NCI-H69 (cell line): ENCODE measurements around the gene IZUMO1R.

ENCODE experiments used
- DNase-seq: peaks from one replicate; lab custom pipeline; 2025; lab: John Stamatoyannopoulos, UW

The IZUMO1R gene

DNA sequence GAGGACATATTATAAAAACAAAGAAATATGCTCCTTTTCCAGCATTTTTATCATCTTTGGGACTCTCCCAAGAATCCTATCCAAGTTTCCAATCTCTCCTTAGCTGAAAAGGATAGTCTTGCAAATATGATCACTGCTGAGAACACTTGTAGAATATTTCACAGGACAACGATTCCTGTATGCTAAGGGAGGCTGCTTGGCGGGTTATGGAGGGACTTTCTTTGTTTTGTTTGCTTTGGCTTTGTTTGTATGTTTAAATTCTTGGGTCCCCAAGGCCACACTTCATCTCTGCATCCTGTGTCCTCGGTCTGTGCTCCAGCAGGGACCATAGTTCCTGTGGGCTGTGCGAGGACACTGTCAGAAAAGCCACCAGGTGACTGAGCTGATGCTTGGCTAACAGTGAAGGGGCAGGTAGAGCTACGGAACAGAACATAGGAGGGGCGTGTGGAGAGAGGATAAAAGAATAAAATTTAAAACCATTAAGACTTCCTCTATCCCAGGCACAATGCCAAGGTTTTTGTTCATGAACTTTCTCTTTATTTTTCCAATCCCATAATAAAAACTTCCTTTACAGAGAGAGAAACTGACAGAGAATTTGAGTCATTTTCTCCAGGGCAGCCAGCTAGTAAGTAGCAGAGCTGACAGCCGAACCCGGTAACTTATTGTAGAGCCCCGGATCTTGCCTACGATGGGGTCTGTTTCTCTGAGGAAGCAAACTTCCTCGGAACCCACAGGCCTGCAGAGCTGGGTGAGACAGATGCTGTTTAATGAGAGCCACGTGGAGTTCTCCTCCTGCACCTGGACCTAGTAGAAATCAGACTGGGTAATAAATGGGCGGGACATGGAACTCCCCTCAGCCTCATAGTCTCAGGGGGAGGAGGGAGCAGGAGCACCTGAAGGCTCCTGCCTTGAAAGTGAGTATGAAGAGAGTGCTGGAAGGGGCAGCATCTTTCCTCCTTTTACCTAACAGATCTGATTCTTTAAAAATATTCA lies at the start of gene IZUMO1R:
Gene IZUMO1R, plus strand, starts transcription at position 615 of the 993 bp plus-strand sequence. CDS start 1,057 bp downstream, outside the sequence.
- DNase-seq, result peak; percentile 12

DNA sequence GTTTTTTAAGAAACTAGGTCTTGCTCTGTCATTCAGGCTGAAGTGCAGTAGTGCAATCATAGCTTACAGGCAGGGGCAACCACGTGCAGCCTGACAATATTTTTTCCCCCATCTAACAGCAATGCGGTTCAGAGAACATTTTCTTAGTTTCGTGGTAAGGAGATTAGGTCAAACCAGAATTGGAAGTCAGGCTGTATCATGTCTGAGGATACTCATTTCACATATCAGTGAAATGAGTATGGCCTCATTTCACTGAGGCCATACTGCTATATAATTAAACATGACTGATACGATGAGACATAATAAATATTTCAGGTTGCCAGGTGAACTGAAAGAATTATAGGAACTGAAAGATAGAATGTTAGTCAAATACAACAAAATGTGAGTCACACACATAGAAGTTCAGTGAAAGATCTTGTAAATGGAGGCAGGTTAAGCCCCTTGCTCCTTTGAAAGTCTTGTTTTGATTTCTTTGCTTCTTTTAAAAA lies 32.5 kb upstream of the IZUMO1R start:
- no peak for DNase-seq

DNA sequence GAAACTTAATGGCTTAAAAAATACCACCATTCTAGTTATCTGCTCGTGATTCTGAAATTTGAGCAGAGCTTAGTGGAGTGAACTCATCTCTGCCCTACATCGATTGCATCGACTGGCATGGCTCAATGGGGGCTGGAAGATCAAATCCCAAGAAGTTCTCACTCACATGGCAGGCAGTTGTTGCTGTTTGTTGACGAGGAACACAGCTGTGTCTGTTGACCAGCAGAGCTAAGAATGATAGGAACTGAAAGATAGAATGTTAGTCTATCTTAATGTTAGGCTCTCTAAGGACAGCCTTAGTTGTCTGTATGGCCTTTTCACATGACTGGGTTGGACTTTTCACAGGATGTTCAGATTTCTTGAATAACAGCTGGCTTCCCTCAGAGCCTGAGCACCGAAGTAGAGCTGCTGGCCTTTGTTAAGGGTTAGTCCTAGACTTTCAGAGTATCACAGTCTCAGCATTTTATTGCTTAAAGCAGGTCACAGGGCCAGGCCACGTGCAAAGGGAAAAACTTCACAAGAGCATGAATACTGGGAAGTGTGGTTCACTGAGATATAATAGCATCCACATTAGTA lies 31.6 kb upstream of the IZUMO1R start:
- DNase-seq, result no peak

GRCh38 chr11:94275961-94276360 lies 28.4 kb upstream of the IZUMO1R start:
- DNase-seq, result no peak

GRCh38 chr11:94276943-94277342 lies 27.4 kb upstream of the IZUMO1R start:
- DNase-seq, result no peak

GRCh38 chr11:94278207-94278606 lies 26.2 kb upstream of the IZUMO1R start:
- DNase-seq, result peak; percentile 24

- no peak for DNase-seq
Observed at GRCh38 chr11:94279996-94280395, 24.4 kb upstream of the IZUMO1R start.

- no peak for DNase-seq
Observed at GRCh38 chr11:94281324-94281723, 23.1 kb upstream of the IZUMO1R start.

- no peak for DNase-seq
Observed at GRCh38 chr11:94283678-94284077, 20.7 kb upstream of the IZUMO1R start.

DNA sequence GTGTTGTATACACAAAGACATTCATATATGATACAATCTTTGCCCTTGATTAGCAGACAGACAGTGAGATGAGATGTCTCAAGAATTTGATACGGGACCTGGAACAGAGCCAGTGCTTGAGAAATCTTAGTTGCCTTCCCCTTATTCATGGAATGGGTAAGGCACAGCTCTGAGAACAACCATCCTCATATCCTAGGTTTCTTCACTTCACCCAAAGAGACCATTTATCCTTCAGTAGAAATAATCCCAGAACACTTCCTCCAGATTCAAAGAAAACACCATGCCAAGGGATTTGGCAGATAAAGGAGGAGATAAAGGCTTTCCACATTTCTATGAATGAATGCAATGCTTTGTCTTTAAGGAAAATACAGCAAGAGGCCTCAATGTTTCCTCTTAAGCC lies 8.8 kb upstream of the IZUMO1R start:
- no peak for DNase-seq

DNA sequence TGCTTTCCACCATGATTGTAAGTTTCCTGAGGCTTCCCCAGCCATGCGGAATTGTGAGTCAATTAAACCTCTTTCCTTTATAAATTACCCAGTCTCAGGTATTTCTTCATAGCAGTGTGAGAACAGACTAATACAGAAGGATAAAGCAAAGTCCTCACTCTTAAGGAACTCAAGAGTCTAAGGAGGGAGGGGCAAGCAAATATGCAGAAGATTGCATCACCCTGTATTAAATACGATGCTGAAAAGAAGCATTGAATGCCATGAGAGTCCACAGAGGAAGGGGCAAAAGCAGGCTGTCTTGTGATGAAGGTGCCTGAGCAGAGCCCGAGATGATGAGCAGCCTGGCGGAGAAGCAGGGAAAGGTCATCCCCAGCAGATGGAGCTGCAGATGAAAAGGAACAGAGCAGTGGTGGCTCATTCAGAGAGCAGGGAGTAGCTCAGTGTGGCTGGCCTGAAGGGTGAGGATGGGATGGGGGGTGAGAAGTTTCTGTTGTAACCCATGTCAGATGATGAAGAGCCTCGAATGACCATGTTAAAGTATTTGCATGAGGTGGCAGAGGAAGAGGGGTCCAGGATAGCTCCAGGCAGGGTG lies 6.3 kb upstream of the IZUMO1R start:
- DNase-seq, result no peak

- DNase-seq, result peak; percentile 10
Observed at GRCh38 chr11:94302776-94303175, 1.6 kb upstream of the IZUMO1R start.

GRCh38 chr11:94305146-94305545 lies 766 bp downstream of the IZUMO1R start:
- no peak for DNase-seq

DNA sequence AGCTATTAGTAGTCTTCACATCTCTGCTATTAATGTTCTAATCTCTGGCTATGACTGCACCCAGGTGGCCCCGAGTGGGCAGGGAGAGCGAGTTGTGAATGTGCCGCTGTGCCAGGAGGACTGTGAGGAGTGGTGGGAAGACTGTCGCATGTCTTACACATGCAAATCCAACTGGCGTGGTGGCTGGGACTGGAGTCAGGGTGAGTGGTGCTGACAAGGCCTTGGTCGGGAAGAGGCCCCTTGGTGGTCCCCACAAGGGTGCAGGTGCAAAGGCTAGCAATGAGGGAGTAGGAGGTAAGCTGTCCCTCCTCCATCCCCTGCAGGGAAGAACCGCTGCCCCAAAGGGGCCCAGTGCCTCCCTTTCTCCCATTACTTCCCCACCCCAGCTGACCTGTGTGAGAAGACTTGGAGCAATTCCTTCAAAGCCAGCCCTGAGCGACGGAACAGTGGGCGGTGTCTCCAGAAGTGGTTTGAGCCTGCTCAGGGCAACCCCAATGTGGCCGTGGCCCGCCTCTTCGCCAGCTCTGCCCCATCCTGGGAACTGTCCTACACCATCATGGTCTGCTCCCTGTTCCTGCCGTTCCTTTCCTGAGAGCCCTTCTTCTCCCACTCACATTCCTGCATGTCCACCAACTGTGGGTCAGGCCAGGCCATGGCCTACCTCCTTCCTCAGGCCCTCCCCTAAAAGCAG lies 2.9 kb downstream of the IZUMO1R start:
- no peak for DNase-seq

DNA sequence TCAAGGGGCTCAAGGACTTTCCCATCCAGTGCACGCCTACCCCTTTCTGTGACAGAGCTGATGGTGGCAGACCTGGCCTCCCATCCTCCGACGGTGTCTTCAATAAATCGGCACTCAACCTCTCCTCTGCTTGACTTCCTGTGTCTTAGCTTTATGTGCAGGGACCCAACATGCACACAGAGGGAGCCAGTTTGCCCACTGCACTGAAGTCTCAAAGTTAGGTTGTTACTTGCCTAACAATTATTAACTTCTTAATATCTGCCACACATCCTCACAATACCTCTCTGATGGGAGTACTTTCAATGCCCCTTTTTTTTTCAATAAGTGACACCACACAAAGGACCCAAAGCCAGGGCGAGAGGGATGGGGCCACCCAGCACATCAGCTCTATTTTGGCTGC lies 3.6 kb downstream of the IZUMO1R start:
- no peak for DNase-seq

DNA sequence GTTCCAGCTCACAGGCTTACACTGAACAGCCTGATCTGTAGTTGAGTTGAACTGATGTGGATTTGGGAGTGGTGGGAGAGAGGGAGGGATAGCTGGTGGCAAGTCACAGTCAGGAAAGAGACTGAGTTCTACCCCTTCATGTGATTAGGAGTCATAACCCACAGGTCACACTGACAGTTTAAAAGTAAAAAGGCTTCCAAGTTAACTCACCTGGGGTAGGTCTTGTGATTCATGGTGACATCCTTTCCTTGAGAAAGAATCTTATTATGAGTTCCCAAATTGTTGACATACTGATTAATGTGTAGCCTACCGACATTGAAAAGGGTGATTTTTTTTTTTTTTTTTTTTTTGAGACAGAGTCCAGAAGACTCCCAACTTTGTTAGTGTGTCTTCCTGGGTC lies 5.4 kb downstream of the IZUMO1R start:
- DNase-seq, result no peak

- DNase-seq, result no peak
Observed at GRCh38 chr11:94310191-94310875, 6.0 kb downstream of the IZUMO1R start.

DNA sequence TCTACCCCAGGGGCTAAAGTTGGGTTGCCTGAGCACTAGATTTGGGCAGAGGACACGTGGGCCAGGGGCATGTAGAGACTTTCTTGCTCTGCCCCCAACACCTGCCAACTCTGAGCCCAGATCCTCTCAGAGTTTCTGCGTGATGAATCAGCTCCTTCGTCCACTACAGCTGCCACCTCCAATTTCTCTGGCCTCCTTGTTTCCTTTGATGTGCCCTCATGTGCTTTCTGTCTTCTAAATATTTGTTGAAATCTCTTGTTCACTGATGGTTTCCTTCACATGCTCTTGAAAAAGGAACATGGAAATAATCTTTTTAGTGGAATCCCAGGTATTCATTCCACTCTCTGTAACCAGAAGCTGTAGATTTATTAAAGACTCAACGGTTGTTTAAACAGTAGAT lies 8.0 kb downstream of the IZUMO1R start:
- DNase-seq, result no peak

DNA sequence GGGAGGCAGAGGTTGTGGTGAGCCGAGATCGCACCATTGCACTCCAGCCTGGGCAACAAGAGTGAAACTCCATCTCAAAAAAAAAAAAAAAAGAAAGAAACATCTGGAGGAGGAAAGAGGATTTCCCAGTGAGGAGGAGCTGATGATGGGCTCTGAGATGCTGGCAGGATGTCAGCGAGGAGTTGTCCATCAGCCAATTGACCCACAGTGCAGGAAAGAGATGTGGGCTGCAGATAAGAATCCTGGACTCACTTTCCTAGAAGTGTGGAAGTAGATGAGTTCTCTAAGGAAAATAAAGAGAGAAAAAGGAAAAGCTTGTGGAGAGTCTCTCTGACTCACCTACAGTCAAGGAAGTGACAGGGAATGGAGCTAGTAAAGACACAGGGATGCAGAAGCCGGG lies 9.7 kb downstream of the IZUMO1R start:
- DNase-seq, result no peak

- no peak for DNase-seq
Observed at GRCh38 chr11:94315664-94316063, 11.3 kb downstream of the IZUMO1R start.

- no peak for DNase-seq
Observed at GRCh38 chr11:94322501-94322900, 18.1 kb downstream of the IZUMO1R start.

DNA sequence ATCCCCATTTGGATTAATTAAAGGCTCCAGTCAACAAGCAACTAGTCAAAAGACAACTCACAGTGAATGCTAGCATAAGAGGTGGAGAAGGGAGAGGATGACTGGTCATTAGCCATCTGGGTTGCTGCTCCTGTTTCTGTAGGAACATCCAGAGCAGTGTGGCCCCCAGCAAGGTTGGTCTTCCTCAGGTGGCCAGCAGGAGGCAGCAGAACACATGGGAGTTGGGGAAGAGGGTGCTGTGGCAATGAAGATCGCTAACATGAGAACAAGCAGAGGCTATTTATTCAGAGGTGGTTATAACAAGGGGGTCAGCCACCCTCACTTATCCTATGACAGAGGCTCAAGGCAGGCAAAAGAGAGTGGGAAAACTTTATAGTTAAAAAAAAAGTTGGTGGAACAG lies 21.3 kb downstream of the IZUMO1R start:
- DNase-seq, result peak; percentile 67
